Kidney (tissue), 14 donors: ENCODE results near the gene RBM19. TPM values are rescaled to one million over a fixed set of nuclear protein-coding genes. Genes with fewer than 3 reads are reported as not detected.

Source experiments
- DNase-seq, 5 donors: peaks; one replicate each; pipeline ENCODE4 v3.0.0-alpha.2; 2013 to 2020
- FAIRE-seq: peaks from 2 replicates; lab custom pipeline; 2012; peaks lifted over from hg19 to GRCh38; lab: Jason Lieb, UNC
- H3K27ac ChIP-seq, 2 donors: one replicate each; pipeline ENCODE4 v1.7.0; 2013; ENCODE audit warnings: low read depth in 2 of 2, low read length in 2 of 2, inconsistent platforms in 1 of 2
- H3K27me3 ChIP-seq: one replicate; pipeline ENCODE4 v1.7.1; 2013; ENCODE audit warnings: low read length, inconsistent platforms; ENCODE audit not compliant: control insufficient read depth, insufficient read depth
- H3K36me3 ChIP-seq, 3 donors: one replicate each; pipeline versions ENCODE4 v1.7.0 to v1.7.1; 2013; ENCODE audit warnings: low read length in 3 of 3, control low read depth in 1 of 3, inconsistent platforms in 1 of 3; ENCODE audit not compliant: insufficient read depth in 3 of 3, control insufficient read depth in 2 of 3
- H3K4me1 ChIP-seq, 3 donors: one replicate each; pipeline versions ENCODE4 v1.7.0 to v1.7.1; 2013; ENCODE audit warnings: low read length in 3 of 3, inconsistent platforms in 1 of 3, low read depth in 1 of 3; ENCODE audit not compliant: control insufficient read depth in 2 of 3, insufficient read depth in 2 of 3
- H3K4me3 ChIP-seq, 3 donors: one replicate each; pipeline versions ENCODE4 v1.7.0 to v1.8.1; 2013; ENCODE audit warnings: low read length in 3 of 3, control low read depth in 1 of 3, inconsistent platforms in 1 of 3
- H3K9ac ChIP-seq, 3 donors: one replicate each; pipeline versions ENCODE4 v1.7.0 to v1.7.1; 2013; ENCODE audit warnings: low read length in 3 of 3, control low read depth in 1 of 3, inconsistent platforms in 1 of 3
- H3K9me3 ChIP-seq, 3 donors: one replicate each; pipeline versions ENCODE4 v1.7.0 to v1.7.1; 2013; ENCODE audit warnings: low read length in 3 of 3, control low read depth in 1 of 3, inconsistent platforms in 1 of 3; ENCODE audit not compliant: control insufficient read depth in 2 of 3, insufficient read depth in 1 of 3
- CTCF ChIP-seq: IDR thresholded peaks from 3 replicates; pipeline ENCODE4 v1.5.1; 2012; ENCODE audit warnings: mild to moderate bottlenecking, moderate library complexity, borderline replicate concordance; ENCODE audit not compliant: insufficient read depth; ENCODE audit errors: extremely low read depth
- intact Hi-C: fragments of 100-400 bp; cut with DNase I; formaldehyde crosslinking; loops from one replicate; pipeline ENCODE4 v1.11.1; 2022
- polyA plus RNA-seq: library from polyadenylated mRNA; stranded (reverse); fragments of 350-450 nt; fragmentation: Illumina TruSeq; extraction: RNeasy Lipid Tissue Mini Kit (QIAGEN cat#74804); gene quantifications from one replicate; pipeline ENCODE4 v1.2.3, GENCODE V29; 2014; ENCODE audit warnings: low read depth, low replicate concordance; ENCODE audit not compliant: insufficient read depth
- total RNA-seq: library from RNA; stranded (reverse); fragmentation: NEBNext Ultra II Directional; extraction: Animal tissue kit (Norgen Biotek cat#: 25700); gene quantifications from one replicate; pipeline ENCODE4 v1.2.1, GENCODE V29; 2021
- donor health status: control.
- donor health status: control.
- donor health status: control.
- donor health status: control.
- donor health status: control.
- donor health status: DM: yes; HTN: yes; CAD: no.
- donor health status: Normal renal cell carcinoma (clear cell type).

Gene RBM19
- total and polyA plus RNA-seq, 2 donors from 2014 or later: 12.3 to 34.7 TPM

- H3K27ac ChIP-seq: no peak overlapping the region
- H3K9ac ChIP-seq: no peak overlapping the region
- DNase-seq: peak in 4 of 5 donors; percentile 67 to 76 (median 72)
- FAIRE-seq: no peak
- no peak for TF ChIP-seq CTCF
- no peaks in the 10 kb centered on the region for H3K4me1 ChIP-seq
- no peaks in the 10 kb centered on the region for H3K27me3 ChIP-seq
- H3K9me3 ChIP-seq: no peaks in the 10 kb centered on the region
- peaks cover 0 to 17% (median 15%) of the 10 kb centered on the region in 3 donors for H3K36me3 ChIP-seq
- H3K4me3 ChIP-seq: no peak overlapping the region
- intact Hi-C loops: no loop called here
Observed at GRCh38 chr12:113860059-113860820, 105.9 kb downstream of the RBM19 start.

- intact Hi-C loops: no loop called here
- peaks cover 0 to 17% (median 15%) of the 10 kb centered on the region in 3 donors for H3K36me3 ChIP-seq
Observed at GRCh38 chr12:113858841-113859386, 107.2 kb downstream of the RBM19 start.

GRCh38 chr12:113857371-113857770 is 108.8 kb downstream of the RBM19 start:
- no peaks in the 10 kb centered on the region for H3K27me3 ChIP-seq
- DNase-seq (no peak), FAIRE-seq (no peak)
- H3K9me3 ChIP-seq: no peaks in the 10 kb centered on the region
- H3K36me3 ChIP-seq: peaks cover 0 to 17% (median 15%) of the 10 kb centered on the region in 3 donors
- no peak overlapping the region for H3K9ac ChIP-seq
- no peaks in the 10 kb centered on the region for H3K4me1 ChIP-seq
- H3K27ac ChIP-seq: no peak overlapping the region
- no peak for TF ChIP-seq CTCF
- intact Hi-C loops: no loop called here
- H3K4me3 ChIP-seq: no peak overlapping the region

More at GRCh38 chr12:113858841-113859386, 107.2 kb downstream of the RBM19 start:
- Histone ChIP-seq H3K9ac (no peak overlapping the region), H3K27ac (no peak overlapping the region), H3K4me3 (no peak overlapping the region), H3K9me3 (no peaks in the 10 kb centered on the region), H3K4me1 (no peaks in the 10 kb centered on the region), H3K27me3 (no peaks in the 10 kb centered on the region)
- no peak for DNase-seq
- no peak for TF ChIP-seq CTCF
- FAIRE-seq: no peak
